Thyroid gland (tissue), 4 donors: ENCODE data around the gene FHOD3.

Experiments
- CTCF ChIP-seq, 6 experiments: fragments of 200-600 bp in 3 of 6; fragments of 450-650 bp in 3 of 6; sonication (generic) in 3 of 6; IDR thresholded peaks; one replicate each; pipeline ENCODE4 v1.5.1; 2016 to 2019; ENCODE audit warnings: antibody characterized with exemption in 6 of 6, mild to moderate bottlenecking in 2 of 6, inconsistent platforms in 1 of 6, moderate library complexity in 1 of 6
- POLR2A ChIP-seq, 2 donors: fragments of 450-650 bp; IDR thresholded peaks; one replicate each; pipeline ENCODE4 v1.6.1; 2017; ENCODE audit warnings: antibody characterized with exemption in 2 of 2, mild to moderate bottlenecking in 2 of 2, moderate library complexity in 1 of 2

- TF ChIP-seq CTCF (IDR thresholded peaks at IDR 0.05) (no peak), POLR2A (IDR thresholded peaks at IDR 0.05) (no peak)
These were observed 413.7 kb downstream of the FHOD3 start for GRCh38 chr18:36711014-36711725.
